Left renal cortex interstitium (tissue), 4 donors: ENCODE results near the gene OR2AT4. TPM values are rescaled to one million over a fixed set of nuclear protein-coding genes. Genes with fewer than 3 reads are reported as not detected.
"Not testable (repeated sequence)": the region's sequence is repeated elsewhere in the genome, so short reads cannot be mapped to it uniquely, and the experiment has no call there.

ENCODE experiments used
- DNase-seq, 4 donors: peaks; one replicate each; pipeline ENCODE4 v3.0.0-alpha.2; 2013; ENCODE audit warnings: low read depth in 4 of 4, low spot score in 2 of 4, missing footprints in 1 of 4
- polyA plus RNA-seq, 4 donors: library from polyadenylated mRNA; unstranded; fragments of 120-200 nt; gene quantifications; one replicate each; pipeline ENCODE4 v1.2.1, GENCODE V29; 2013; ENCODE audit not compliant: insufficient read length in 4 of 4

The OR2AT4 gene
- polyA plus RNA-seq, 4 donors: 0.01 to 0.06 (median 0.03) TPM; not detected in 1

DNA sequence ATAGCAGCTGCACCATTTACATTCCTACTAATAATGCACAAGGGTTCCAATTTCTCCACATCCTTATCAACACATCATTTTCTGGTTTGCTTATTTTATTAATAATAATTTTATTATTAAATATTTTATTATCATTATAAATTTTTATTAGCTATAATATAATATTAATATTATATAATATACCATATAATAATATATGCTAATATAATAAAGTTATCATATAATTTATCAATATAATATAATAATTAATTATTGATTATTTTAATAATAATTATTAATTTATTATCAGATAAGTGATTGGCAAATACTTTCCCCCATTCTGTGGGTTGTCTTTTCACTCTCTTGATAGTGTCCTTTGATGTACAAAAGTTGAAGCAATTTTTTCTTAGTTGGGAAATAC lies 27.7 kb downstream of the OR2AT4 start:
- no peak for DNase-seq

- DNase-seq: no peak
Observed at GRCh38 chr11:75068559-75068958, 28.1 kb downstream of the OR2AT4 start.

- DNase-seq: no peak
Observed at GRCh38 chr11:75066061-75066460, 30.6 kb downstream of the OR2AT4 start.

- no peak for DNase-seq
Observed at GRCh38 chr11:75063741-75064314, 32.8 kb downstream of the OR2AT4 start.

GRCh38 chr11:75059299-75059698 lies 37.4 kb downstream of the OR2AT4 start:
- DNase-seq: no peak

DNA sequence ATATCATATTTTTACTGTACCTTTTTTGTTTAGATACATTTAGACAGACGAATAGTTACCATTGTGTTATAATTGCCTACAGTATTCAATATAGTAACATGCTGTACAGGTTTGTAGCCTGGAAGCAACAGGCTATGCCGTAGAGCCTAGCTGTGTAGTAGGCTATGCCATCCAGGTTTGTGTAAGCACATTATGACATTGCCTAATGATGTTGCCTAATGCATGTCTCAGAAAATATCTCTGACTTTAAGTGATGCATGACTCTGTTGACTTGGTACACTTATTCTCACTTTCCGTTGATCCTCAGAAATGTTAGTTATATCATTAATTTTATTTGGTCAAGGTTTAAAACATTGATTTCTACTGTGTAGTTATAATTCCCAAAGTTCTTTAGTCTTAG lies 39.9 kb downstream of the OR2AT4 start:
- DNase-seq: no peak

- no peak for DNase-seq
Observed at GRCh38 chr11:75055511-75055910, 41.2 kb downstream of the OR2AT4 start.

DNA sequence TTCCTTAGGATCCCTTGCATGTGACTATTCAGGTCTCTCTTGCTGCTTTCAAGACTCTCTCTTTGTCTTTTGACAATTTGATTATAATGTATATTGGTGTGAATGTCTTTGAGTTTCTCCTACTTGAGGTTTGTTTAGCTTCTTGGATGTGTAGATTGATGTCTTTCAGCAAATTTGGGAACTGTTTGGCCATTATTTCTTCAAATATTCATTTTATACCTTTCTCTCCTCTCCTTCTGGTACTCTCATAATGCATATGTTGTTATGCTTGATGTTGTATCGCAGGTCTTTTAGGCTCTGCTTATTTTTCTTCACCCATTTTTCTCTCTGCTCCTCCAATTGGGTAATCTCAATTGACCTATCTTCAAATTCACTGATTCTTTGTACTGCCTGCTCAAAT lies 44.2 kb downstream of the OR2AT4 start:
- no peak for DNase-seq

DNA sequence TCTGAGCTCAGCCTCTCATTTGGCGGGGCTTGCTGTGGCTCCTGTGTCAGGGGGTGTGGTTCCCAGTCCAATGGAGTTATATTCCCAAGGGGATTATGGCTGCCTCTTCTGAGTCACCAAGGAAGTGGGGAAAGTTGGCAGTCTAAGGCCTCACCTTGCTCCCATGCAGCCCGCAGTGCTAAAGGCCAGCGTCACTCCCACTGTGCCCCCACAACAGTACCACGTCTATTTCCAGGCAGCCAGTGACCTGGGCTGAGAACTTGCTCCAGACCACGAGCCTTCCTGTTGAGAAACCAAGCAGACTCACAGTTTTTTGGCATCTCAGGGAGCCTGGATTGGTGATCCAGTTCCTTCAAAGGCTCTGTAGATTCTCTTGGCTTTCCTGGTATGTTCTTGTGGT lies 45.6 kb downstream of the OR2AT4 start:
- DNase-seq: no peak

DNA sequence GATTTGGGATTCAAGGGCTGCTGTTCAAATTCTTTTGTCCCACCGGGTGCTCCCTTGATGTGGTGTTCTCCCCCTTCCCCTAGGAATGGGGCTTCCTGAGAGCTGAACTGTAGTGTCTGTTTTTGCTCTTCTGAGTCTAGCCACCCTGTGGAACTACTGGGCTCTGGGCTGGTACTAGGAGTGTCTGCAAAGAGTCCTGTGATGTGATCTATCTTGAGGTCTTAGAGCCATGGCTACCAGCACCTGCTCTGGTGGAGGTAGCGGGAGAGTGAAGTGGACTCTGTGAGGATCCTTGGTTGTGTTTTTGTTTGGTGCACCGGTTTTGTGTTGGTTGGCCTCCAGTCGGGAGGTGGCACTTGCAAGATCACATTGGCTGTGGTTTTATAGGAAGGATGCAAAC lies 46.2 kb downstream of the OR2AT4 start:
- no peak for DNase-seq

DNA sequence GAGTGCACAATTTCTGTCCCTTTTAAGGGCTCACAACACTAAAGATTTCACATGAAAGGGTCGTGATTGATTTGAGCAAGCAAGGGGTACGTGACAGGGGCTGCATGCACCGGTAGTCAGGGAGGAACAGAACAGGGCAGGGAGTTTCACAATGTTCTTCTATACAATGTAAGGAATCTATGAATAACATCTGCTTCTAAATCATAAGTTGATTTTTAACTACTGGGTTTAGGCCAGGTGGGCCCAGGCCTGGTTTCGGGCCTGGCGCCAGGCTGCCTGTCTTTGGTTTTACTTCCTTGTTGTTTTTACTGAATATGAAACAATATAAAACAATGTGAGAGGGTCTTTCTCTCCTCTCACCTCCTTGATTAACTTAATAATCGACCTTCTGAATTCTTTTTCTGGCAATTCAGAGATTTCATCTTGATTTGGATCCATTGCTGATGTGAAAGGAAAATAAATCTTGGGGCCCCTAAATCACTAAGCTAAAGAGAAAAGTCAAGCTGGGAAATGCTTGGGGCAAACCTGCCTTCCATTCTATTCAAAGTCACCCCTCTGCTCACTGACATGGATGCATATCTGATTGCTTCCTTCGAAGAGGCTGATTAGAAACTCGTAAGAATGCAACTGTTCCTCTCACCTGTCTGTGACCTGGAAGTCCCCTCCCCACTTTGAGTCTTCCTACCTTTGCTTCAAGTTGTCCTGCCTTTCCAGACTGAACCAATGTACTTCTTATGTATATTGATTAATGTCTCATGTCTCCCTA lies 47.0 kb downstream of the OR2AT4 start:
- not testable (repeated sequence) for DNase-seq

DNA sequence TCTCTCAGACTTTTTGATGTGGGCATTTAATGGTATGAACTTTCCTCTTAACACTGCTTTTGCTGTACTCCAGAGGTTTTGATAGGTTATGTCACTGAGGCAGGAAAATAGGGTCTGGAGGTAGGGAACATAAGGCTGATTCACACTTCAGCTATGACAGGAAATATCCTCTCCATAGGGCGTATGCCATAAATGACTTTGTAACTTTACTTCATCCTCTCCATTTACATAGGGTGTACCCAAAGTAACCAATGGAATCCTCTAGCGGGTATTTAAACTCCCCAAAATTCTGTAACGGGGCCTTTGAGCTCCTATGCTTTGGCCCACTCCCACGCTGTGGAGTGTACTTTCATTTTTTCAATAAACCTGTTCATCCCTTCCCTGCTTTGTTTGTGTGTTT lies 49.5 kb downstream of the OR2AT4 start:
- no peak for DNase-seq

GRCh38 chr11:75046668-75047067 lies 50.0 kb downstream of the OR2AT4 start:
- not testable (repeated sequence) for DNase-seq

- DNase-seq: not testable (repeated sequence)
Observed at GRCh38 chr11:75044381-75045170, 52.1 kb downstream of the OR2AT4 start.

GRCh38 chr11:75041821-75042220 lies 54.9 kb downstream of the OR2AT4 start:
- not testable (repeated sequence) for DNase-seq

DNA sequence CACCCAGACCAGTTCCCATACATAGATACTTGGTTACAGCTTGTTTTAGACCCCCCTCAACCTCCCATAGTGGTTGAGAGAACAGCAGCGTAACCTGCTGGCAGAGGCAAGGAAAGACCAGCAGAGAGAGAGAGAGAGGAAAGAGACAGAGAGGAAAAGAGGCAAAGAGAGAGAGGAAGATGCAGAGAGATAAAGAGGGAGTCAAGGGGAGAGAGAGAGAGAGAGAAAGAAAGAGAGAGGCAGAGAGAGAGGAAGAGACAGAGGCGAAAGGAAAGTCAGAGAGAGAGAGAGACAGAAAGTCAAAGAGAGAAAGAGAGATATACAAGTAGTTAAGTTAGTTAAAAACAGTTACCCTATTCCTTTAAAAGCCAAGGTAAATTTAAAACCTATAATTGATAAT lies 55.4 kb downstream of the OR2AT4 start:
- no peak for DNase-seq

DNA sequence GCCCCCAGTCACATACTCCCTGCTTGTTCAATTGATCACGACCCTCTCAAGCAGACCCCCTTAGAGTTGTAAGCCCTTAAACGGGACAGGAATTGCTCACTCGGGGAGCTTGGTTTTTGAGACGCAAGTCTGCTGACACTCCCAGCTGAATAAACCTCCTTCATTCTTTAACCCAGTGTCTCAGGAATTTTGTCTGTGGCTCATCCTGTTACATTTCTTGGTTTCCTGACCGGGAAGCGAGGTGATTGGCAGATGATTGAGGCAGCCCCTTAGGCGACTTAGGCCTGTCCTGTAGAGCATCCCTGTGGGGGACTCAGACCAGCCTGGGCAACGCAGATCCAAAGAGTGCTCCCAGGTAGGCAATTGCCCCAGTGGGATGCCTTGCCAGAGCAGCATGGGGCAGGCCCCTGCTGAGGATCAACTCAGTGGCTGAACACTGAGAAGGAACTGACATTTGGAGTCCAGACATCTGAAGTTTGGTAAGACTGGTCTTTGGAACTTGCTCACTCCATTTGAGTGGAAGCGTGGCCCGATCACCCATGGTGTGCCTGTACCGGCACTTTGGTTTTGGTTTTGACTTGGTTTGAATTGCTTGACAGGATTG lies 56.4 kb downstream of the OR2AT4 start:
- DNase-seq: no peak

DNA sequence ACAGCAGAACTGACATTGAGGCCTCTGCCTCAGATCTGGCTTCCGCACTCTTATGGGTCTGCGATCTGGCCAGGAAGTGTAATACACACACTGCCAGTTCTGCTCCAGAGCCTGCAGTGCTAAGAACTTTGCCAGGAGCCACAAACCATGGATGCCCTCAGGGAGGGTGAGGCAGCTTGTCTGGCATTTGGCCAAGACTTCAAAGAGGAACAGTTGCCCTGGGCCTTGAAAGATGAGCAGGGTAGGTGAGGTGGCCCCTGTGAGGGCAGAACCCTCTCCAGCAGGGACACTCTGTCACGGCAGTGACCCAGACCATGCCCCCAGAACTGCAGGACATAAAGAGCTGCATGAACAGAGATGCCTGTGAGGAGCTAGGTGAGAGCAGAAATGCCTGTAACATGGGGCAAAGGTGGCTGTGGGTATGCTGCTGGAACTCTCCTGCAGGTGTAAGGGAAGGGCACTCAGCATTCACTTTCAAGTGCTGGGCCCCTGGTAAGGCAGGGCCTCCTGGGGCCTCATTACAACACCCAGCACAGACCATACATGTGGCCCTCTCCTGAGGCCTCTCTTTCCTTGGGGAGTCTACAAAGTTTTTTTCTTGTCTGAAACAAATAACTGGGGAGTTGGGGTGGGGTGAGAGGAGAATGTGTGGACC lies 60.6 kb downstream of the OR2AT4 start:
- no peak for DNase-seq

- no peak for DNase-seq
Observed at GRCh38 chr11:75035256-75035655, 61.4 kb downstream of the OR2AT4 start.

- DNase-seq: no peak
Observed at GRCh38 chr11:75033916-75034315, 62.8 kb downstream of the OR2AT4 start.

DNA sequence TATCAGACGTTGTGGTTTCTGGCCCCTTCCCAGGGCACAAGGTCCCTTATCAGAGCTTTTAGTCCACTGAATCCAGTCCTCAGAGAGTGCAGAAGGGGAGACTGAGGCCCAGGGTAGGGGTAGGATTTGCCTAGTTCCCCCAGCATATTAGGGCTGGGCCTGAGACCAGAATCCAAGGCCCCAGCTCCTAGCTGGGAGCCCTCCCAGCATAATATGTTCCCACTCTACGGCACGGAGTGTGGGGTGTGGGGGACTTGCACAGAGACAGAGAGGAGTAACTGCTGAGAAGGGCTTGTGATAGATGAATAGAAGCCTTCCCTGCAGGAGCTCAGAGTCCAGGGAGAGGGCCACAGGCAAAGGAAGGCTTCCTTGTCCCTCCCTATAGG lies 64.1 kb downstream of the OR2AT4 start:
- no peak for DNase-seq
